Esophagus squamous epithelium (tissue), 4 donors: ENCODE data around the gene STARD13.

Experiments used
- POLR2A ChIP-seq, 4 donors: fragments of 450-650 bp; IDR thresholded peaks; one replicate each; pipeline ENCODE4 v1.6.1; 2017; ENCODE audit warnings: antibody characterized with exemption in 4 of 4, mild to moderate bottlenecking in 4 of 4, moderate library complexity in 3 of 4
- TF ChIP-seq, protein P1 (sequence below), 6 experiments: fragments of 450-650 bp in 4 of 6; fragments of 200-600 bp in 2 of 6; sonication (generic) in 2 of 6; IDR thresholded peaks; one replicate each; pipeline ENCODE4 v1.5.1; 2016 to 2019; ENCODE audit warnings: antibody characterized with exemption in 6 of 6, mild to moderate bottlenecking in 4 of 6, moderate library complexity in 4 of 6

GRCh38 chr13:33265607-33266006, 19.9 kb downstream of the STARD13 start:
- TF ChIP-seq POLR2A (IDR thresholded peaks at IDR 0.05): no peak
- TF ChIP-seq, protein P1, sequence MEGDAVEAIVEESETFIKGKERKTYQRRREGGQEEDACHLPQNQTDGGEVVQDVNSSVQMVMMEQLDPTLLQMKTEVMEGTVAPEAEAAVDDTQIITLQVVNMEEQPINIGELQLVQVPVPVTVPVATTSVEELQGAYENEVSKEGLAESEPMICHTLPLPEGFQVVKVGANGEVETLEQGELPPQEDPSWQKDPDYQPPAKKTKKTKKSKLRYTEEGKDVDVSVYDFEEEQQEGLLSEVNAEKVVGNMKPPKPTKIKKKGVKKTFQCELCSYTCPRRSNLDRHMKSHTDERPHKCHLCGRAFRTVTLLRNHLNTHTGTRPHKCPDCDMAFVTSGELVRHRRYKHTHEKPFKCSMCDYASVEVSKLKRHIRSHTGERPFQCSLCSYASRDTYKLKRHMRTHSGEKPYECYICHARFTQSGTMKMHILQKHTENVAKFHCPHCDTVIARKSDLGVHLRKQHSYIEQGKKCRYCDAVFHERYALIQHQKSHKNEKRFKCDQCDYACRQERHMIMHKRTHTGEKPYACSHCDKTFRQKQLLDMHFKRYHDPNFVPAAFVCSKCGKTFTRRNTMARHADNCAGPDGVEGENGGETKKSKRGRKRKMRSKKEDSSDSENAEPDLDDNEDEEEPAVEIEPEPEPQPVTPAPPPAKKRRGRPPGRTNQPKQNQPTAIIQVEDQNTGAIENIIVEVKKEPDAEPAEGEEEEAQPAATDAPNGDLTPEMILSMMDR (IDR thresholded peaks at IDR 0.05): no peak
